ENCODE measurements around the gene YIPF2. TPM values are rescaled to one million over a fixed set of nuclear protein-coding genes. Genes with fewer than 3 reads are reported as not detected.
"Not testable (repeated sequence)": the region's sequence is repeated elsewhere in the genome, so short reads cannot be mapped to it uniquely, and the experiment has no call there.

YIPF2 gene
- total RNA-seq, 2 experiments from 2014 or later = 23.8 to 26.0 TPM

- Mint-ChIP-seq H3K9me3 (no peaks in the 10 kb centered on the region), H3K4me1 (peaks cover 10% of the 10 kb centered on the region), H3K4me3 (no peak overlapping the region), H3K36me3 (ENCODE audit: low read depth) (no peaks in the 10 kb centered on the region), H3K27me3 (no peaks in the 10 kb centered on the region), H3K27ac (no peak overlapping the region)
- ChIA-PET CTCF (no interaction called here), POLR2A (no interaction called here)
- no peak for DNase-seq
These were observed 36.2 kb downstream of the YIPF2 start for GRCh38 chr19:10892256-10892655.

DNA sequence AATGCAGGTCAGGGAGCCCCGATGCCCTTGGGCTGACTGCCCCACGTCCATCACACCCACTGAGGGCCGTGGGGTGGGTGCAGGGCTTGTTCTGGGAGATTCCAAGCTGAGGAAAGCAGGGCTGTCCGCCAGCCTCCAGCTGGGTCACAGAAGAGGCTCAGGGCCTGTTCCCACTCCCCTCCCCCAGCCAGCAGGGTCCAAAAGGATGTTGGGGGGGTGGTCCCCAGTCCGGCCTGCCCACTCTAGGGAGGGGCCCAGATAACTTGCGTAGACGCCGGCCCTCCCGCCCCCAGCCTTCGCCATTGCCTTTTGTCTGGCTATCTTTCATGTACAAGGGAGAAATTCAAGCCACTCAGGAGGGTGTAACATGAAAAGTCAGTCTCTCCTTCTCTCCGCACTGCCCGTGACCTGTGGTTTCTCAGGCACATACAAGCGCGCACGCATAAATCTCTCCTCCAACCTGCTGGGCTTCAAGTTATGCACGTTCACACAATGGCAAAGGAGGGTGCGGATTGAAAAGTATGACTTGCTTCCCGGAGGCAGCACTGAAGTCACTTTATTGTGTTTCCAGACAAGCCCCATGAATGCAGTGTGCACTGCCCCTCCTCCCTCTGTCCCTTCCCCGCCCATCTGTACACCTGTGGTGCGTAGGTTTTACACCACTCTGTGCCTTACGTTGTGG is 36.9 kb downstream of the YIPF2 start:
- no peak overlapping the region for H3K4me3 Mint-ChIP-seq
- peaks cover 3% of the 10 kb centered on the region for H3K4me1 Mint-ChIP-seq
- H3K36me3 Mint-ChIP-seq (ENCODE audit: low read depth) = no peaks in the 10 kb centered on the region
- DNase-seq = no peak
- no peaks in the 10 kb centered on the region for H3K9me3 Mint-ChIP-seq
- H3K27me3 Mint-ChIP-seq = no peaks in the 10 kb centered on the region
- POLR2A ChIA-PET = no interaction called here
- no peak overlapping the region for H3K27ac Mint-ChIP-seq
- CTCF ChIA-PET = no interaction called here

DNA sequence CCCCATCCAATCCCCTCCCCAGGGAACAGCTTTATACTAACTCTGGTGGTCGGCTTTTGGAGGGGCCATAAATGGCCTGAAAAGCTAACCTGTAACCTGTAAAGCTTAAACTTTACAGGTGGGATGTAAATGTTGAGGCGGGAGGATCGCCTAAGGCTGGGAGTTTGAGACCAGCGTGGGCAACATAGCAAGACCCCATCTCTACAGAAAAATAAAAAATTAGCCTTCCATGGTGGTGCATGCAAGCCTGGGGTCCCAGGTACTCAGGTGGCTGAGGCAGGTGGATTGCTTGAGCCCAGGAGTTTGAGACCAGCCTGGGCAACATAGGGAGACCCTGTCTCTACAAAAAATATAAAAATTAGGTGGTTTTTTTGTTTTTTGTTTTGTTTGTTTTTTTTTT is 38.6 kb downstream of the YIPF2 start:
- ChIA-PET POLR2A (interaction anchor here (1.6 kb wide), 1 partner anchor 11 kb away, joined by 5 read pairs; no protein-coding TSS in a partner anchor), CTCF (no interaction called here)
- no peak overlapping the region for H3K4me3 Mint-ChIP-seq
- H3K4me1 Mint-ChIP-seq = no peaks in the 10 kb centered on the region
- H3K27ac Mint-ChIP-seq = no peak overlapping the region
- no peaks in the 10 kb centered on the region for H3K9me3 Mint-ChIP-seq
- no peak for DNase-seq
- no peaks in the 10 kb centered on the region for H3K36me3 Mint-ChIP-seq (ENCODE audit: low read depth)
- H3K27me3 Mint-ChIP-seq = no peaks in the 10 kb centered on the region

DNA sequence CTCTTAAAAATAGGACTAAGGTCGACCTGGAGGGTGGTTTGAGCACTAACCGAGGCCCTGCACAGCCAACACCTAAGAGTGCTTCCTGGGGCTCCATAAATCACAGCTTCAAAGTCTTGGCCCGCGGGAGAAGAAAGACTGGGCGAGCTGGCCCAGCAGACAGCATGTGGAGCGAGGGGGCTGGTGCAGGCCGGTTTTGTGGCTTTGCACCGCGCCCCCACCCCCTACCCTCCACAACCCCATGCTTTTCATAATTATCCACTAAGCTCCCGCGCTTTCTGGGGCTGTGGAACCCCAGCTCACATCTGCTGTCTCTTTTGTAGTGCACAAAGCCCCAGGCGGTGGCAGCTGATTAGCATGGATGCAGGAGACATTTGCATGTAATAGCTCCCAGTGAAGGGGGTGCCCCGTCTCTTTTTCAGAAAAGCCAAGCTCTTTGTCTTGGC is 40.0 kb downstream of the YIPF2 start:
- DNase-seq = no peak
- Mint-ChIP-seq H3K27ac (no peak overlapping the region), H3K9me3 (no peaks in the 10 kb centered on the region), H3K27me3 (no peaks in the 10 kb centered on the region), H3K36me3 (ENCODE audit: low read depth) (no peaks in the 10 kb centered on the region), H3K4me1 (no peaks in the 10 kb centered on the region), H3K4me3 (no peak overlapping the region)
- POLR2A ChIA-PET = interaction anchor here (1.2 to 1.6 kb wide), 3 partner anchors 9 to 16 kb away, joined by 3 to 5 read pairs (median 4); no protein-coding TSS in a partner anchor
- CTCF ChIA-PET = no interaction called here

DNA sequence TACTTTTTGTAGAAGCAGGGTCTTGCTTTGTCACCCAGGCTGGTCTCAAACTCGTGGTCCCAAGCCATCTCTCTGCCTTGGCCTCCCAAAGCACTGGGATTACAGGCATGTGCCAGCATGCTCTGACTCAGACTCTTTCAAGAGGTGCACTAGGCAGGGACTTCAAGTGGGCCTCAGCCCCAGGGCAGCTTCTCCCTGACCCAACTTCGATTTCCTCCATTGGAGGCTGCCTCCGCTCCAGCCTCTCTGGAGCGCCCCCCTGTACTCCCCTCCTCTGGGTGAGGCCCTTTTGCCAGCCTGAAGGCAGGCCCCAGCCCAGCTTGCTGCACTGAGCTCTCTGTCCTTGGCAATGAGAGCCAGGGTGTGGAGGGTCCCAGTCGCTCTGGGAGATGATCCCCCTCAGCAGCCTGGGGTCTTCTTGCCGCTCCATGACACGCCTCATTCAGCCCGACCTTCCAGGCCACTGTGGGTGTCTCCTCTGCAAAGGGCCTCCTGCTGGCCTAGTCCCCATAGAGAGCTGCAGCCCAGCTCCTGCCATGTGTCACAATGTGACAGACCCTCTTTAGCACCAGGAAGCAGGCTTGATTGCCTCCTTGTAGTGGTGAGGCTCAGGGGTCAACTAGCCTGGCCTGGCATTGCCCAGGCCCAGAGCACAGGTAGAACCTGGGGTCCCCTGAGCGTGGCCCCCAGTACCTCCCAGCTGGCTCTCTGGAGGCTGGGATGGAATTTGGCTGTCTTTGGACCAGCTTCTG is 40.6 kb downstream of the YIPF2 start:
- CTCF ChIA-PET = interaction anchor here (1.1 kb wide), 1 partner anchor 15 kb away, joined by 3 read pairs; no protein-coding TSS in a partner anchor

DNA sequence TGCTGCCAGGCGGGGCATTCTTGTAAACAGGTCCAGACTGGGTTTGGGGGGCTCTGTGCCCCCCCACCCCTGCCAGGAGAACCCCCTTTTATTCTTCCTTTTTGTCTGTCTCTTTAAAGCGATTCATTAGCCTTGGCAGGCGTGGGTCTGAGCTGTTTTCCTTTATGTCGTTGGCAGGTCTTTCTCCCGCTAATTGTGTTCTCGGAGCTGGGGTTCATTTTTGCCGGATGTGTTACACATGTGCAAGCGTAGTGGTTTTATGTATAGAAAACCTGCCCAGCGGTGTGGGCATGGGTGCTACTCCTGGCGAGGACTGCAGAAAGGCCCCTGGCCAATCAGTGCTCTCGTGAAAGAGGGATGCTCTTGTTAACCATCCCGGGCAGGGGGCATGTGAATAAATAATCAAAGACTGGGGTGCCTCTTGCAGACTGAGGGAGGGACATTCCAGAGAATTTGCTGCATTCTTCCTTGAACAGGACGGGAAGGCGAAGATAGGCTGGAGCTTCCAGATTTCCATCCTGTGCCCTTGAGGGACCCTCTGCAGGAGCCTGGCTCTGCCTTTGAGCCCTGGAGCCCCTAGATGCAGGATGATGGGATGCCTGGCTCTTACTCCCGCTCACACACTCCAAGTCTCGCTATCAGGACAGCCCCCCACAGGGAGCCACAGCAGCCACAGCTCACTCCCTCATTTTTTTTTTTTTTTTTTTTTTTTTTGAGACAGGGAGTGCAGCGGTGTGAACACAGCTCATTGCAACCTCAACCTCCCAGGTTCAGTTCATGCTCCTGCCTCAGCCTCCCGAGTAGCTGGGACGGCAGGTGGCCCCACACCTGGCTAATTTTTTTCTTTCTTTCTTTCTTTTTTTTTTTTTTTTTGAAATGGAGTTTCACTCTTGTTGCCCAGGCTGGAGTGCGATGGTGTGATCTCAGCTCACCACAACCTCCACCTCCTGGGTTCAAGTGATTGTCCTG is 43.0 kb downstream of the YIPF2 start:
- CTCF ChIA-PET = no interaction called here
- POLR2A ChIA-PET = no interaction called here

More for the DNA sequence above, 40.6 kb downstream of the YIPF2 start:
- Mint-ChIP-seq H3K4me3 (no peak overlapping the region), H3K4me1 (no peaks in the 10 kb centered on the region), H3K36me3 (ENCODE audit: low read depth) (no peaks in the 10 kb centered on the region), H3K27ac (no peak overlapping the region), H3K9me3 (no peaks in the 10 kb centered on the region), H3K27me3 (no peaks in the 10 kb centered on the region)
- no peak for DNase-seq
- POLR2A ChIA-PET = interaction anchor here (1.2 kb wide), 2 partner anchors 10 to 15 kb away, joined by 3 to 4 read pairs; no protein-coding TSS in a partner anchor

DNA sequence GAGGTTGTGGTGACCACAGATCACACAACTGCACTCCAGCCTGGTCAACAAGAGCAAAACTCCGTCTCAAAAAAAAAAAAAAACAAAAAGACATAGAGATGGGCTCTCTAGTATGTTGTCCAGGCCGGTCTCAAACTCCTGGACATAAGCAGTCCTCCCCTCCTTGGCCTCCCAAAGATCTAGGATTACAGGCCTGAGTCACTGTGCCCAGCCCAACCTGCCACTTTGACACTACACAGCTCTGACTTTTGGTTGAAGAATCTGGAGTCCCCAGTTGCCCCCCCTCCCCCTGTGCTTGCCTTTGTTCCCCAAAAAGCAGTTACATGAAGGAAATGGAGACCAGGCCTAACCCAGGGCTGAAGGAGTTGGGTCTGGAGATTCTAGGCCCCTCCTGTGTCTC is 44.2 kb downstream of the YIPF2 start:
- POLR2A ChIA-PET = no interaction called here
- no peak overlapping the region for H3K4me3 Mint-ChIP-seq

More for the DNA sequence above, 43.0 kb downstream of the YIPF2 start:
- H3K4me3 Mint-ChIP-seq = no peak overlapping the region
- no peaks in the 10 kb centered on the region for H3K36me3 Mint-ChIP-seq (ENCODE audit: low read depth)
- no peak for DNase-seq
- no peak overlapping the region for H3K27ac Mint-ChIP-seq
- H3K27me3 Mint-ChIP-seq = no peaks in the 10 kb centered on the region
- H3K4me1 Mint-ChIP-seq = no peaks in the 10 kb centered on the region
- no peaks in the 10 kb centered on the region for H3K9me3 Mint-ChIP-seq

GRCh38 chr19:10882108-10882457 is 46.4 kb downstream of the YIPF2 start:
- Mint-ChIP-seq H3K27me3 (no peaks in the 10 kb centered on the region), H3K4me1 (peaks cover 22% of the 10 kb centered on the region), H3K4me3 (no peak overlapping the region), H3K27ac (no peak overlapping the region), H3K9me3 (no peaks in the 10 kb centered on the region), H3K36me3 (ENCODE audit: low read depth) (peaks cover 5% of the 10 kb centered on the region)
- DNase-seq = no peak
- ChIA-PET POLR2A (no interaction called here), CTCF (interaction anchor here (1.1 to 1.7 kb wide), 2 partner anchors 10 to 244 kb away, joined by 3 to 5 read pairs; no protein-coding TSS in a partner anchor)

More for the DNA sequence above, 44.2 kb downstream of the YIPF2 start:
- Mint-ChIP-seq H3K9me3 (no peaks in the 10 kb centered on the region), H3K36me3 (ENCODE audit: low read depth) (peaks cover 1% of the 10 kb centered on the region), H3K27ac (no peak overlapping the region), H3K27me3 (no peaks in the 10 kb centered on the region), H3K4me1 (peaks cover 5% of the 10 kb centered on the region)
- CTCF ChIA-PET = no interaction called here
- no peak for DNase-seq

DNA sequence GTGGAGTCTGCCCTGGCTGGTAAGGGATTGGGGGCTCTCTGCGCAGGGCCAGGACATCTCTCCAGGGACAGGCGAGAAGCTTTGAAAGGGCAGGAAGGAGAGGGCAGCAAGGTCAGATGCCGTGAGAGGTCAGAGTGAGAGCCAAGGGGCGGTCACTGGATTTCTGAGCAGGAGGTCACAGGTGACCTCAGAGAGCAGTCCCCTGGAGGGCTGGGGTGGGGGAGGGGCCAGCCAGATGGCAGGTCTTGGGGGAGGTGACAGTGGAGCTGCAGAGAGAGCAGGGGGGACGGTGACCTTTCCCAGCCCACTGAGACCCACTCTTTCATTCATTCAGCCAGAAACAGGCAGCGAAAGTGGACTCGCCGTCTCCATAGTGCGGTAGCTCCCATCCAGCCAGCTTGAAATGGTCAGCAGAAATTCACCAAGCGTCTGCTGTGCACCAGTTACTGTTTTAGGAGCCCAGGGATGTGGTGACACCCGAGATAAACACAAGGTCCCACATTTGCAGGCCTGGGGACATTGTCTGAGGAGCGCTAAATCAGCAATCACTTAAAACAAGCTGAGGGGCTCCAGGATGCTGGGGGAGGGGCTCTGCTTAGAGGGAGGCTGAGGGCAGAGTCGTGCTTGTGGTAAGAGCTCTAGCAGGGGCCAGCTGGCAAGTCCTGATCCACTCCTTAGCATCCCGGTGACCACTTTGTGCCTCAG is 46.9 kb downstream of the YIPF2 start:
- no peaks in the 10 kb centered on the region for H3K9me3 Mint-ChIP-seq
- peaks cover 26% of the 10 kb centered on the region for H3K4me1 Mint-ChIP-seq
- DNase-seq = no peak
- H3K36me3 Mint-ChIP-seq (ENCODE audit: low read depth) = peaks cover 5% of the 10 kb centered on the region
- CTCF ChIA-PET = interaction anchor here (1.1 to 1.7 kb wide), 2 partner anchors 9 to 245 kb away, joined by 3 to 5 read pairs; no protein-coding TSS in a partner anchor
- no peaks in the 10 kb centered on the region for H3K27me3 Mint-ChIP-seq
- H3K27ac Mint-ChIP-seq = peak overlapping the region; percentile 11
- no peak overlapping the region for H3K4me3 Mint-ChIP-seq
- POLR2A ChIA-PET = no interaction called here

- no peak for DNase-seq
These were observed 50.2 kb downstream of the YIPF2 start for GRCh38 chr19:10878253-10878652.

DNA sequence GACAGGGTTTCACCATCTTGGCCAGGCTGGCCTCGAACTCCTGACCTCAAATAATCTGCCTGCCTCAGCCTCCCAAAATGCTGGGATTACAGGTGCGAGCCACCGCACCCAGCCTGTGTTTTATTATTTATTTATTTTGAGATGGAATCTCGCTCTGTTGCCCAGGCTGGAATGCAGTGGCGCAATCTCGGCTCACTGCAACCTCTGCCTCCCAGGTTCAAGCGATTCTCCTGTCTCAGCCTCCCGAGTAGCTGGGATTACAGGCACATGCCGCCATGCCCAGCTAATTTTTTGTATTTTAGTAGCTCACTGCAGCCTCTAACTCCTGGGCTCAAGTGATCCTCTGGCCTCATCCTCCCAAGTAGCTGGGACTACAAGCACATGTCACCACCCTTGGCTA is 50.8 kb downstream of the YIPF2 start:
- ChIA-PET POLR2A (interaction anchor here (0.7 kb wide), 1 partner anchor 10 kb away, joined by 3 read pairs; no protein-coding TSS in a partner anchor), CTCF (interaction anchor here (0.6 to 2.0 kb wide), 5 partner anchors 12 to 407 kb away, joined by 3 to 5 read pairs (median 3); partner anchors contain the start of gene DNM2)

More at GRCh38 chr19:10878253-10878652, 50.2 kb downstream of the YIPF2 start:
- Mint-ChIP-seq H3K36me3 (ENCODE audit: low read depth) (peaks cover 8% of the 10 kb centered on the region), H3K27me3 (no peaks in the 10 kb centered on the region), H3K4me1 (peaks cover 34% of the 10 kb centered on the region), H3K27ac (peak overlapping the region; percentile 86), H3K9me3 (no peaks in the 10 kb centered on the region), H3K4me3 (no peak overlapping the region)
- ChIA-PET POLR2A (interaction anchor here (0.7 kb wide), 1 partner anchor 10 kb away, joined by 3 read pairs; no protein-coding TSS in a partner anchor), CTCF (interaction anchor here (0.6 to 2.0 kb wide), 4 partner anchors 13 to 407 kb away, joined by 3 to 5 read pairs (median 4); partner anchors contain the start of gene DNM2)

More for the DNA sequence above, 50.8 kb downstream of the YIPF2 start:
- H3K27me3 Mint-ChIP-seq; H3K9me3 Mint-ChIP-seq; H3K4me3 Mint-ChIP-seq; DNase-seq; H3K36me3 Mint-ChIP-seq (ENCODE audit: low read depth): not testable (repeated sequence)
- Mint-ChIP-seq H3K4me1 (peaks cover 41% of the 10 kb centered on the region), H3K27ac (peak overlapping the region; percentile 86)

Data from activated CD4-positive, alpha-beta memory T cell treated with anti-CD3 and anti-CD28 coated beads, Interleukin-2, amount 10 ng/mL, durations not matched to agents 7 days and 5 days (primary cell).